CD4-positive, alpha-beta T cell treated with Interleukin-2 at 100 ng/mL for 4 hours (primary cell): ENCODE measurements around the gene CCDC177.
"Not testable (repeated sequence)": the region's sequence is repeated elsewhere in the genome, so short reads cannot be mapped to it uniquely, and the experiment has no call there.

Source experiments
- DNase-seq: peaks from one replicate; pipeline ENCODE4 v3.0.0-alpha.2; 2020; ENCODE audit warnings: low spot score

Gene CCDC177

DNA sequence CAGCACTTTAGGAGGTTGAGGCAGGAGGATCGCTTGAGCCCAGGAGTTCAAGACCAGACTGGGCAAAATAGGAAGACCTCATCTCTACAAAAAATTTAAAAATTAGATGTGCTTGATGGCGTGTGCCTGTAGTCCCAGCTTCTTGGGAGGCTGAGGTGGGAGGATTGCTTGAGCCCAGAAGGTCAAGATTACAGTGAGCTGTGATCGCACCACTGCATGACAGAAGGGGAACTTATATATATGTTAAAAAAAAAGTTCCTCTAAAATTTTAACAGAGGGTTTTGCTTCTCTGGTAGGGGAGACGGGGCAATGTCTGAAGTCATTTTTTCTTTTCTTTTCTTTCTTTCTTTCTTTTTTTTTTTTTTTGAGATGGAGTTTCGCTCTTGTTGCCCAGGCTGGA lies 24.8 kb upstream of the CCDC177 start:
- not testable (repeated sequence) for DNase-seq

DNA sequence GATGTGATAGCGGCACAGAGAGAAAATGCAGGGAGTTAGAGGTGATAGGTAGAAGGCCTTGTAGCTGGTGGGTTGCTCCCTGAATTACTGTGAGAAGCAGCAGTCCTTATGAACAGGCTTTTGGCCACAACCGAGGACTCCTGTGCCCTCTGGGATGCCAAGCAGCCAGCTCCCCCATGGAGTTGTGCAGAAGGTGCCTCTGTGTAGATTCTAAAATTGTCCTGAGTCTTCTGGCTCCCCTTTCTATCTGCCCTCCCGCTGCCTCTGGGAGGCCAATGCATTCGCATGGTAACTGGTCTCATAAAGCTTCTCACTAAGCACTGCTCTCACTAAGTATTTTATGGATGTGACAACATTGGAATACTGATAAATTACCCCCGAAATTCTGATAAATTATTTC lies 20.7 kb upstream of the CCDC177 start:
- no peak for DNase-seq

DNA sequence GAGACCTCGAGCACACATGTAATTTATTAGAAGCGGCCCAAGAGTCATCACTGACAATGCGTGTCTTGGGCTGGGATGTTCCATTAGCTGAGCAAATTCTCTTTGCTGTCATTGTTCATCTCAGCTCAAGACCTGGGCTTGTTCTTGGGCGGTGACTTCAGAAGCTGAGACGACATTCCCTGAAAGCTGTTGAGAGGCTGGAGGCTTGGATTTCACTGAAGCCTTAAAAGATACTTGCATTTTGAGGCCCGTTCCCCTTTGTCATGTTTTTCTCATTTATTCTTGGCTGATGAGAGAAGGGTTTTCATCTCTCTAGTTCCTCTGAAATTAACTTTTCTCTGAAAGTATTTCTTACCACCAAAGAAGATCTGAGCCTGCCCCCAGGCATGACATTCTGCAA lies 20.2 kb upstream of the CCDC177 start:
- DNase-seq, result no peak

DNA sequence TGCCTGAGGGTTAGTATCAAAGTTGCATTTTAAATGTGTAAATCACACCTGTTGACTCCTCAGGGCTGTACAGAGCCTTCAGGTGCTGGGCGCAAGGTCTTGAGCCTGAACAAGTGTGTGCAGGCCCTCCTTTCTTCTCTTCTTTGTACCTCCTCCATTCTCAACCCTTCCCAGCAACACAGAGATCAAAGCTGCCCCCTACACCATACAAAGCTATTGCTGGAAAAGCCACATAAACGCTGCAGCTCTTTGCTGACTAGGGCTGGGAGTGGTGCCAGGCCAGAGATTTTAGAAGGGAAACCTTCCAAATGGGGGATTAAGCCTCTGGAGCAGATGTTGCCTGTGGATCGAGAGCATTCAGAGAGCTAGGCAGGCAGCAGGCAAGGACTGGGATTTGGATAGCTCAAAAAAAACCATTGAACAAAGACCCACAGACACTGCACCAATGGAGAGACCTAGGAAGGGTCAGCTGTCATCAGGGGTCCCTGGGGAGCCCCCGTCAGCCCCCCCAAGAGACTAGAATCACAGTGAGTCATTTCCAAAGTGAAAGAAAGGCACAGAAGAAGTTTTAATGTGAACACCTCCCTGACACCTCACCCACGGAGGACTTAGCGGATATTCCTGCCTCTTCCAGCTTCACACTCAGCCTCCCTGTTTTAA lies 18.5 kb upstream of the CCDC177 start:
- DNase-seq, result no peak

DNA sequence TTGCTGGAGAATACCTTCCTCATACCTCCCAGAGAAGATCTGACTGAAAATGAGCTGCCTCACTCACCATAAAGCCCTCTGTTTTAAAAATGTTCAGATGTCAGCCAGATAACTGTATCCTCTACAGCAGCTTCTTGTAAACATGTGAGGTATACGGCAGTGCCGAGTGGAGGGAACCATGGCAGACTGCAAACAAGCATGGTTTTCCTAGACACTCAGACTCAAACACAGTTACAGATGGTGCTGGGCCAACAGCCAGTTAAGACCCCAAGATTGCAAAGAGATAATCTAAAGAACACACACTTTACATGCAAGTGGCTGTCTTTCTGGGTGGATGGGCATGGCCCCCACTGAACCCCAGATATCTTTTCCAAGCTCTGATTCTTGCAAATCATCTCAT lies 16.6 kb upstream of the CCDC177 start:
- no peak for DNase-seq

DNA sequence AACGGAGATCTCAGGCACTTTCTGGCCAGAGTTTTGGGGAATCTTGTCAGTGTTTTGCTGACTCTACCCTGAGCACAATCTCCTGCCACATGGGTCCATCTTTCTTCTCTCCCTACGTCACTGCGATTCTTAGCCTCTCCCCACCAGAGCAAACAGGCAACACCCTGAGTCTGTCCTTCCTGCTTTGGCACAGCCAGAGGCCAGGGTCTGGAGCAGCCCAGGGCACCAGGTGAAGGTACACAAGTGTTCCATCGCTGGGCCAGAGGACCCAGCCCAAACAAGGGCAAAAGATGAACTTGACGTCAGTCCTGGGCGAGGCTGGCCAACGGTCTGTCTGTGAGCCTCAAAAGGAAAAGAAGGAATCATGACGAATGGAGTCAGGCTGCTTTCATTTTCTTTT lies 12.7 kb upstream of the CCDC177 start:
- DNase-seq, result no peak

DNA sequence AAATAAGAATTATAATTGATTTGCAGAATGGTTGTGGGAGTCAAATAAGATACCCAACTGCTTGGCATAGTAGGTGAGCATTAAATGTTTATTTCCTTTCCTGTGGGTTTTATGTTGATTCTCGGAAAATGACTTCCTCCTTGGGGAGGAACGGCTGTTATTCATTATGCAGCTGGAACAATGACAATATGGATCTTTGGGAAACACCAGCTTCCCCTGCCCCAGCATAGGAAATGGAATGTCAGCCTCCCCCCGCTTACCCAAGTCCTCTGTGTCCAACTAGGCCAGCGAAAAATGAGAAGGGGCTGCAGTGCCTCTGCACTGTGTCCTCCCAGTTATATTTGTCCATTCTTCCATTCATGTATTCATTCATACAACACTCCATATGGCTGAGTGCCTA lies 11.7 kb upstream of the CCDC177 start:
- DNase-seq, result no peak

DNA sequence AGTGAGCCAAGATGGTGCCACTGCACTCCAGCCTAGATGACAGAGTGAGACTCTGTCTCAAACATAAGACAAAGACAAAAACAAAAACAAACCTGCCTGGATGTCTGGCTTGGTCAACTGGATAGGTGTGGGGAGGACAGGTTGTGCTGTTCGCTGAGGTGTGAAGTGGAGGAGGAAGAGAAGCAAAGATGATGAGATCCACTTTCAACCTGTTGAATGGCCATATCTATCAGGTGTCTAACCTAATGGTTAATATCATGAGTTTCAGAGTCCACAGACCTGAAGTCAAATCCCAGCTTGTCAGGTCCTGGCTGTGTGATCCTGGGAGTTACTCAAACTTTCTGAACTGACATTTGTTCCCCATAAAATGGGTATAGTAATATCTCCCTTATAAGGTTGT lies 9.7 kb upstream of the CCDC177 start:
- DNase-seq, result no peak

DNA sequence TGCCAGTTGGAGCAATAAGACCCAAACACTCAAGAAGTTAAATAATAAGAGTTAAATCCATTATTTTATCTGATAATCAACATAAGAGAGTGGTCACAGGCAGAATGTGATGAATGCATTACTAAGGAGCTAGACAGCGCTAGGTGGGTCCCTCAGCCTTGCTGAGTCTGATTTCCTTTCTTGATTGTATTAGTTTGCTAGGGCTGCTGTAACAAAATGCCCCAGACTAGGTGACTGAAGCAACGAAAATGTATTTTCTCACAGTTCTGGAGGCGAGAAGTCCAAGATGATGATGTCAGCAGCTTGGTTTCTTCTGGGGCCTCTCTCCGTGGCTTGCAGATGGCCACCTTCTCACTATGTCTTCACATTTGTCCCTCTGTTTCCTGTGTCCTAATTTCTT lies 8.2 kb upstream of the CCDC177 start:
- DNase-seq, result no peak

DNA sequence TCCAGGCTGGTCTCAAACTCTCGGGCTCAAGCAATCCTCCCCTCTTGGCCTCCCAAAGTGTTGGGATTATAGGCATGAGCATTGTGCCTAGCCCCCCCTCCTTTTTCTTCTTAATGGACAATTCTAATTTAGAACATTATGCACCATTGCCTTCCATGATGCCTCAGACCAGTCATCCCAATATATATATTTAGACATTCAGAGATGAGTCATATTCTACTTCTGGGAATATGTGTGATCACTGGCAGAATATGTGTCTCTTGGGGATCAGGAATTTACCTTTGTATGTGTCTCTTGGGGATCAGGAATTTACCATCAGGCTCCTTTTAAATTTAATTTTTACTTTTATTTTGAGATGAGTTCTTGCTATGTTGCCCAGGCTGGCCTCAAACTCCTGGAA lies 7.5 kb upstream of the CCDC177 start:
- DNase-seq, result no peak

DNA sequence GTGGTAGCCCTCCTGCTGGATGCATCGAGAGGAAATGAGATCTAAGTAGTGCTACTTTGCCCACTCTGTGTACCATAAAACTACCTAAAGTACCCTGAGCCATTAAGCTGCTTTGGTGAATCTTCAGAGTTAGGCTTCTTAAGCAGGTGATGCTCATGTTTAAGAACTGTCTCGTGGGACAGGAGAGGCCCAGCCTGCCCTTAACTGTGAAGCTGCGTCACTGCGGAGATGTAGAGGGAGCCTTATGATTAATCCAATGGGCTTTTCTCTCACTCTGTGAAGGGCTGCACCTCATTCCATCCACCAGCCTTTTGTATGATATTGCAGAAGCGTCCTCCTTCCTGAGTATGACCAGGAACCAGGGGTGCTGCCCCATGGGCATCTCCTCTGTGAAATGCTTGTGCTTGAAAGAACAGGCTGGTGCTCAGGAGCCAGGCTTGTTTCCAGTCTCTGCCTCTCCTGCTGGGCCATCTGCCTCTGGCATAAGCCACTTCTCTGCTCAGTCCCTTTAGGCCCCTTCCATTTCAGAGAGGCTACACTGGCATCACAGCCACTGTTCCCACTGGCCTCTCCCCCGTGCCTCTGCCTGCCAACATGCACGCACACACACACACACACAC lies 6.8 kb upstream of the CCDC177 start:
- DNase-seq, result no peak

DNA sequence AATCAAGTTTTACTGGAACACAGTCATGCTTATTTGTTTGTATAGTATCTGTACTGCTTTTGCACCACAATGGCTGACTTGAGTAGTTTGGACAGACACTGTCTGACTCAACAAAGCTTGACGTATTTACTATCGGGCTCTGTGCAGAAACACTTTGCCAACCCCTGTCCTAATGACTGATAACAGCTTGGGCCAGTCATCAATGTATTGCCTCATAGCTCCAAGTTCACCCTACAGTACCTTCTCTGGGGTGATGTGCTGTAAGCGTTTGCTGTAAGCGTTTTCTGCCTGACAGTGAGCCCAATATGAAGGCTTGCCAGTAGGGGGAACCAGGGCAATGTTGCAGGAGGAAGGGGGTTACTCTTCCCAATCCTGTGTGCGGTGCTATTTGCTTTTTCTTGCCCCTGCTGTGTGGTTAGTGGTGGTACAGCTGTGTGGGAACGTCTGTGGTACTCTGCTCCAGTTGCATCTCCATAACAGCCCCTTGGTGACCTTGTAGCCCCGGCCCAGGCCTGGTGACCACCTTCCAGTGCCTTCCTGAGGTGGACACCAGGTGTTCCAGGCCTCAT lies 5.4 kb upstream of the CCDC177 start:
- no peak for DNase-seq

DNA sequence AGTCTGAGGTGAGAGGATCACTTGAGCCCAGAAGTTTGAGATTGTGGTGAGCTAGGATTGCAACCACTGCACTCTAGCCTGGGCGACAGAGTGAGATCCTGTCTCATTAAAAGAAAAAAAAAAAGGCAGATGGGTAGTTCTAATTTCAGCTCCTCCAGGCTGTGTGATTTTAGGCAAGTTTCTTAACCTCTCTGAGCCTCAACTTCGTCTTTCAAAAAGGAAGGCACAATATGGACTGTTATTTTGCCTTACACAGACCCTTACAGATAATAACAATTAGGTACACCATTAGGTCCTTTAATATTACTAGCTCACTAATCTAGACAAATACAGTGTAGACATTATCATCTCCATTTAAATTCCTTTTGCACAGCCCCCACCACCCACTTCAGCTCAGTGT lies 4.8 kb upstream of the CCDC177 start:
- DNase-seq, result no peak

DNA sequence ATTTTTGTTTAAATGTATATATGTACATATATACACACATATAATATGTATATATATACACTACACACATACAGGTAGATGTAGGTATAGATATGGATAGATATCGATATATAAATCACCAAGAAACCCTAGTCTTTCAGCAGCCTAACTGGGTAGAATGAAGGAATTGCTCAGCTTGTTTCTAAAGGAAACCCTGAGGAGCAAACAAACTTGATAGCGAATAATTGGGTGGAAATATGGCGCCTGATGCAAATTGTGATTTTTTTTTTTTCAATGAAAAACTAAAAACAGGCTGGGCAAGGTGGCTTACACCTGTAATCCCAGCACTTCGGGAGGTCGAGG lies 254 bp upstream of the CCDC177 start:
- DNase-seq, result no peak

DNA sequence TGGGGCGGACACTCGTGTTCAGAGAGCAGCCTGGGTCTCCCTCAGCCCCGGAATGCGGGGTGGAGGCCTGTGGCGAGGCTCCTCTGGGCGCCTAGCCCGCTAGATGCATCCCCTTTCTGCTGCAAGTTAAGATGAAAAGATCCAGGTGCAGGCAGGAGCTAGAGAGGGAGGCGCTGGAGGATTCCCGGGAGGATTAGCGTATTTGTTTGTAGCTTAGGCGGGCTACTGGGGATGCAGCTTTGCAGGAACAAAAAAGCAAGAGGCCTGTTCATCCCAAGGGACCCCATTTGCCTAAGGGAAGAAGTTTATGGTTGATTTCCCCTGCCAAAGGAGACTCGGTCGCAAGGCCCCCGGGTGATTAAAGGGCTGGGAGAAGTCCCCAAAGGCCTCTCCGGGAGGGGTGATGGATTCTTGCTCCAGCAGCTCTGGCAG lies 824 bp downstream of the CCDC177 start:
- no peak for DNase-seq

DNA sequence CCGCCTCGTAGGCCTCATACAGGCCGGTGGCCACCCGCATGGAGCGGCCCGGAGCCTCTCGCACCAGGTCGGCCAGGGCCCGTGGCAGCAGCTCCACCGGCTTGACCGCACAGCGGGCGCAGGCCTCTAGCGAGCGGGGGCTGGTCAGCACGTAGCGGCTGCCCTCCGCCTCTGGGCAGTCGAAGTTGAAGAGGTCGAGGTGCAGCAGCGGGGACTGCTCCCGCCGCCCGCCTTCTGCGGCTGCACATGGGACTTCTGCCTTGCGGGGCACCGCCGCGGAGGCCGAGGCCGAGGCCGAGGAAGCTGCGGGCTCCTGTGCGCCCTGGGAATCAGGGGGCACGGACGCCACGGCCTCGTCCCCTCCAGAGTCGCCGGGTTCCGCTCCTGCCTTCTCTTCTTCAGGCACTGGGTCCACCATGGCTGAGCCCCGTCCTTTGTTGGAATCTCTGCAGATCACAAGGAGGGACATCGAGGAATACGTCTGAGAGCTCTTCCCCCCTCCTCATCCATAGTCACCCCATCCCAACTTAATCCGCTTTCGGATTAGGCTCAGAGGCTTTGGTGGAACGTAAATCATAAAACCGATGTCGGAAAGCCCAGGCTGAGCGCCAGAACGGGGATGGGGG lies 1.4 kb downstream of the CCDC177 start:
- DNase-seq, result no peak

DNA sequence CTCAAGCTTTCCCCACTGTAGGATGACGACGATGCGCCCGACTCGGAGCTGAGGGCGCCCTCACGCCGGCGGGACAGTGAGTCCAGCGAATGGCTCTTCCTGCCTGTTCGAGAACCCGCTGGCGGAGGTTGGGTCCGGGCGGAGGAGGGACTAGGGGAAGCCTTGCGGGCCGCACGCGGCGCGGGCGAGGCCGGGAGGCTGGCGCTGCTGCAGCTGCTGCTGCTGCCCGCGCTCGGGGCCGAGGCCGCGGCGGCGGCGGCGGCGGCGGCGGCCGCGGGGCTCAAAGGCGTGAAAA lies 1.9 kb downstream of the CCDC177 start:
- no peak for DNase-seq

DNA sequence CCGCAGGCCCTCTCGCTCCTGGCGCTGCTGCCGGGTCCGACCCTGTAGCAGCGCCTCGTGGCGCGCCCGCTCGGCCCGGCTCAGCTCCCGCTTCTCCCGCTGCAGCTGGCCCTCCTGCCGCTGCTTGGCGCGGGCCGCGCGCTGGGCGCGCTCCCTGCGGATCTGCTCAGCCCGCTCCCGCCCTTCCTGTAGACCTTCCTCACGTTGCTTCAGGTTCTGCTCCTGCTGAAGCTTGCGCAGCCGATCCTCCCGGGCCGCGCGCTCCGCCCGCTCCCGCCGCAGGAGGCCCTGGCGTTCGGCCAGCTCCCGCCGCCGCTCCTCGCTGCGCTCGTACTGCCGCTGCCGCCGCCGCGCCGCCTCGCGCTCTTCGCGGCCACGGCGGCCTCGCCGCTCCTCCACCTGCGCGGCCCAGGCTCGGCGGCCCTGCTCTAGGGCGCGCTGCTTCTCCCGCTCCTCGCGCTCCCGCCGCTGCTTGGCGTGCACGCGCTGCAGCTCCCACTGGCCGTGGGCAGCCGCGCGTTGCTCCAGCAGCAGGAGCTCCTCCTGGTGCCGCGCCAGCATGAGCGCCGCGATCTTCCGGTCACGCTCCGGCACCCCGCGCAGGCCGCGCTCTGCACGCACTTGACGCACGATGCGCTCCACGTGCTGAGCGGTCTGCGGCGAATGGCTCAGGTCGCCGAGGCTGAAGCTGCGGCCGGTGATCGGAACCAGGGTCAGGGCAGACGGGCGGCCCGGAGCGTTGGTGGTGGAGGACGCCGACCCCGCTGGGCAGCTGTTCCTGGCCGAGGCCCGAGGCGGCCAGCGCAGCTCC lies 2.4 kb downstream of the CCDC177 start:
- no peak for DNase-seq

DNA sequence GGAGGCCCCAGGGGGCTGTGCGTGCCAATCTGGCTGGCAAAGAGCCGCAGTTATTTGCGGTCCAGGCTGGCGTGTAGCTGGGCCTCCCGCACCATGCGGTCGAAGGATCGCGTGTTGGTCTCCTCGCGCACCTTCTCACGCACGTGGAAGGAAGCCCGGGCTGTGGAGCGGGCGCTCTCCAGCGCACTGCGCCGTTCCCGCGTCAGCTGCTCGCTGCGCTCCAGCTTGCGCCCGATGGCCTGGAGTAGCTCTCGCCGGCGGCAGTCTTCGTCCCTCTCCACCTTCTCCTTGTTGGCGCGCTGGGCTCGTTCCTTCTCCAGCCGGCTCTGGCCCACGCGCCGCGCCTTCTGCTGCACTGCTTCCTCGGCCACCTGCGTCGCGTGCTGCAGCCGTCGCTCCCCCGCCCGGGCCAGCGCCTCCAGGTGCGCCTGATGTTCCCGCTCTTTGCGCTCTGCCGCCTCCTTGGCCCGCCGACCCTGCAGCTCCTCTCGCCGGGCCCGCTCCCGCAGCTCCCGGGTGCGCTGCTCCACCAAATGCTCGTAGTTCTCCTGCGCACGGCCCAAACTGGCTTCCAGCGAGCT lies 3.1 kb downstream of the CCDC177 start:
- DNase-seq, result no peak

DNA sequence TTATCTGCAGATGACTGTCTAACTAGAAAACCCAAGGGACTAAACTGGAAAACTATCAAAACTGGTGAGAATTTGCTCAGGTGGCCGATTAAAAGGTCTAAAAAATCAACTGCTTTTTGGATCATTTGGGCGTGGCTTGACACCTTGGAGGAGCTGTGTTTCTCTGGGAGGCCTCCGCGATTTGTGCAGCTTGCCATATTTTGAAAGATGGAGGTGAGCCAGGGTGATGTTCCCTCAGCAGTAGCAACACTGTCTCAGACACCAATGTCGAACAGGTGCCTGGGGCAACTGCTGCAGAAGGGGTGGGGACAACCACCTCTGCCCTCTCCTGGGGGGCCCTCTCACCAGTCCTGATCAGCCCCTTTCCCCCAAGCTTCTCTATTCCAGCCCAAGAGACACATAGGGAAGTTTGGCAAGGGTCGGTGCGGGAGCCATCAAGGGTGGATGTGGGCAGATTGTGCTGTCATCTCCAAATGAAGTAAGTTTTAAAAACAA lies 3.8 kb downstream of the CCDC177 start:
- no peak for DNase-seq

DNA sequence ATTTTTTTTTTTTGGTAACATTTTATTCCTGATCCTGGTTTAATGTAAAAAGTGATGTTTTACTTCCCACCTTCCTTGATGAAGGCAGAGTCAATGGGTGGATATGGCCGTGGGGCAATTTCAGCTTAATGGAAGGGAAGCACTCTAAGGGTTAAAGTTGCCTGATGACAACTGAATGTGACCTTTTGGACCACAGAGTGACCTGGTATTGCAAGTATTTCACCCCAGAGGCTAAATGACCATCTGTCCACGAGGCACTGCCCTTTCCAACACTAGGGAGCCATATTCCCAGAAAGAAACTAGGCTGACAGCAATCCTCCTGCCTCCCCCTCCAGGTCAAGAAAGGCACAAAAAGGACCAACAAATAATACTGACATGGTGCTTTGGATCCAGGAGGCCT lies 4.8 kb downstream of the CCDC177 start:
- DNase-seq, result no peak

DNA sequence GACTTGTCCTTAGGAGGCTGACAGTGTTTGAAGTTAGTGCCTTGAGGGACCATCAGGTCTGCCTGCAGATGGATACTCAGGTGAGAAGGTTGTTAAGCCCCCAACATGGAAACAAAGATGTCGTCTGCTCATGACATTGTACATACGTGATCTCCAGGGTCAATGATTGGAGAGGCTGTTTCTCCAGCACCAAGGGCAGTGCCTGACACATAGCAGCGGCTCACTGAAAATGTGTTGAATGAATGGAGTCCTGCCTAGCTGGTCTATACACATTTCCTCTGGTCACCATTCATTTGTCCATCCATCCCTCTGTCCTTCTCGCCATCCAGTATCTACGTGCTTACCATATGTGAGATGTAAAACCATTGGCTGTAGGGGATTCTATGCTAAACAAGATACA lies 7.1 kb downstream of the CCDC177 start:
- no peak for DNase-seq
